ENCODE results near the gene LRRC36. TPM values are rescaled to one million over a fixed set of nuclear protein-coding genes. Genes with fewer than 3 reads are reported as not detected.
A peak's percentile ranks its signal among the peaks of the same experiment; 100 is the strongest.
"Not testable (repeated sequence)": the region's sequence is repeated elsewhere in the genome, so short reads cannot be mapped to it uniquely, and the experiment has no call there.

The LRRC36 gene
- total RNA-seq, 1 experiment from 2014 or later, result 0.46 TPM

DNA sequence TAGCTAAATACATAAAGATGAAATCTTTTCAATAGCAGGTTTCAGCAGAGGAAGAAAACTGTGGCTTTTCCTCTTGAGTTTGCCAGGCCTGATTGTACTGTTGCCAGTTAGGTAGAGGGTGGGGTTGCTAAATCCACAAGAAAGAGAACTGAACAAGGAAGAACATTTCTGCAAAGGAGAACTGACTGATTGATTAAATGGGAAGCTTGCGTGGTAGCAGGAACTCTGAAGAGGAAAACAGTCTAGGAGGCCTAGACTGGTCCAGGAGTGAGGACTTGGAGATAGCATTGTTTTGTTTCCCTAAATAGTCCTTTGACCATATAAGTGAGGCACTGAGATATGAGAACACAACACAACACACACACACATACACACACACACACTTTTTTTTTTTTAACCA, 18.8 kb downstream of the LRRC36 start:
- DNase-seq (ENCODE audit: low spot score), result peak; percentile 40

DNA sequence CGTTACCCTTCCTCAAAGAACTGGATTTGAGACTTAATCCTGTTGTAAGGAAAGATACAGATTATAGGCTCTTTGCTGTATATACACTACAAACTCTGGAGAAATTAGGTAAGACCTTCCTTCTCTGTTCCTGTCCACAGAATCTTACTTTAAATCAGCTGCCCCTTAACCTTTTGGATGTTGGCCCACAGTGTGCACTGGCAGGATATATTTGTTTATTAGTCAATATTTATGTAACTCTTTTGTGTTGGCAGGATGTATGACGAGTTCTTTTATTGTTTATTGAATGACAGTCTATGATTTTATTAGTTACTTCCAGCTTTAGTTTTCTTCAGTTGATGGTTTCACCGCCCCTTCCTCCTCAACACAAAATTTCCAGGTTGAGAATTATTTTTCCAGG, 19.7 kb downstream of the LRRC36 start:
- DNase-seq (ENCODE audit: low spot score), result peak; percentile 48

DNA sequence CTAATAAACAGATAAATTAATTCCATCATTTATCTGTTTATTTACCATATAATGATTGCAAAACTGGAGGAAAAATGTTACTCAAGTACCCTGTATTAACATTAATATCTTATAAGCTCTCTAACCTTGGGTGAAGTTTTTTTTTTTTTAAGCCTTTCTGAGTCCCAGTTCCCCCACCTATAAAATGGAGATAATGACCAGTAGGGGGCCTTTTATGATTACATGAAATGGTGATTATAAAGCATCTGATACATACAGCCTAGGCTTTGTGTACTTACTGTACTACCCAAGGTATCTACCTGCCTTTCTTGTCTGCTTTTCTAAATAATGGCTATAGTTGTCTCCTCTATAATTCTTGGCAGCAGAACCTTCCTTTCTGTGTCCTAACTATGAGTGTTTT, 22.6 kb downstream of the LRRC36 start:
- DNase-seq (ENCODE audit: low spot score), result peak; percentile 71

DNA sequence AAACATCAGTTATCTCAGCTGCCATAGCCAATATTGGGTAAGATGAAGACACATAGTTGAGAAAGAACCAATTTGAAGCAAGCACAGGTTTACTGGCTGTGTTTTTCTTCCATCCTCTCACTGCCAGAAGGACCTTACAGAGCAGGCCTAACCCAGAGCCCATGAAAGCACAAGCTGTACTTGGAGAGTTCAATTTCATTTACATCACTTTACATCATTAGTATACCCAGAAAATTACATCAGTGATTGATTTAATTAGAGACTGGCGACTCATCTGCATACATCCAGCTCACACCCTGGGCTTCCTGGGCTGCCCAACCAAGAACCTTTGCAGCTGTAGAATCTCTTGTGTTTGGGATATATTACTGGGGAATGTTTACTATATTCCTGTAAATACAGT, 23.7 kb downstream of the LRRC36 start:
- DNase-seq (ENCODE audit: low spot score), result no peak

DNA sequence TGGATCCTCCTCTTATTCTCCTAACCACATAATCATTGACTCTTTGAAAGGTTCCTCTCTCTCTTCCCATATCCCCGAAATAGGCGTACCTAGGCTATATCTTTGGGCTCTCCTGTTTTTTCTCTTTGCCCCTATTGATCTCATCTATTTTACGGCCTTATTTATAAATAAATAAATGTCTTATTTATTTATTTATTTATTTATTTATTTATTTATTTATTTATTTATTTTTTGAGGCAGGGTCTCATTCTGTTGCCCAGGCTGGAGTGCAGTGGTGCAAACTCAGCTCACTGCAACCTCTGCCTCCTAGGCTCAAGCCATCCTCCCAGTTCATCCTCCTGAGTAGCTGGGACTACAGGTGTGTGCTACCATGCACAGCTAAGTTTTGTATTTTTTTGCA, 25.8 kb downstream of the LRRC36 start:
- not testable (repeated sequence) for DNase-seq (ENCODE audit: low spot score)

DNA sequence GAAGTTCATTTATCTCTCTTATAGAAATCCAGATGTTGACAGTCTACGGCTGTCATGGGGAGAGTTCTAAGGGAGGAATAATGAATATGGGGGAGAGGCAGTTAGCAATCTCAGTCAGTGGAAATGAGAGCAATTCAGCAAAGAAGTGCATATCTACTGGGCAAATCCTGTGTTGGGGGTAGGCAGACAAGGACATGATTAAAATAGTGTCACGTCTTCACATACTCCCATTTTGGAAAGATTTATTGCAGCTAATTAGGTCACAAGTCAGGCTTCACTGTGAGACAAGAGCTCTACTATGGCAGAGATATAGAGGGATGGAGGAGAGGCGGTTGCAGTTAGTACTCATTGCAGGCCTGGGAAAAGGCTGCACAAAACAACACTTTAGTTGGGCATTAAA, 29.8 kb downstream of the LRRC36 start:
- no peak for DNase-seq (ENCODE audit: low spot score)

DNA sequence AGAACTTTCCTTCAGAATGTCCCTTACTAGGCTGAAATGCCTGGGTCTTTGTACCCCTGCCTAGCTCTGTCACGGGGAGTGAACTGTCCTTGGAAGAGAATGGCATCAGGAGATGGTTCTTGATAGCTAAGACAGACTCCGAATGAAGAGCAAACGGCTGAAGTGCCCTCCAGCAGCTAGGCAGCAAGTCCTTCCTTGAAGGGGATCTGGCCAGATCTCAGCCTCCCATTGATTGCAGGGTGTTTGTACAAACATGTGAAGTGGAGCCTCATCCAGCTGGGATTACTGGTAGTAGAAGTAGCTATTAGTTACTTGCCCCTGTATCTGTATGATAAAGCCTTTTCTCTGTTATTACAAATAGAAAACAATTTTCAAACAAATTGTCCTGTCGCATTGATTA, 30.9 kb downstream of the LRRC36 start:
- no peak for DNase-seq (ENCODE audit: low spot score)

DNA sequence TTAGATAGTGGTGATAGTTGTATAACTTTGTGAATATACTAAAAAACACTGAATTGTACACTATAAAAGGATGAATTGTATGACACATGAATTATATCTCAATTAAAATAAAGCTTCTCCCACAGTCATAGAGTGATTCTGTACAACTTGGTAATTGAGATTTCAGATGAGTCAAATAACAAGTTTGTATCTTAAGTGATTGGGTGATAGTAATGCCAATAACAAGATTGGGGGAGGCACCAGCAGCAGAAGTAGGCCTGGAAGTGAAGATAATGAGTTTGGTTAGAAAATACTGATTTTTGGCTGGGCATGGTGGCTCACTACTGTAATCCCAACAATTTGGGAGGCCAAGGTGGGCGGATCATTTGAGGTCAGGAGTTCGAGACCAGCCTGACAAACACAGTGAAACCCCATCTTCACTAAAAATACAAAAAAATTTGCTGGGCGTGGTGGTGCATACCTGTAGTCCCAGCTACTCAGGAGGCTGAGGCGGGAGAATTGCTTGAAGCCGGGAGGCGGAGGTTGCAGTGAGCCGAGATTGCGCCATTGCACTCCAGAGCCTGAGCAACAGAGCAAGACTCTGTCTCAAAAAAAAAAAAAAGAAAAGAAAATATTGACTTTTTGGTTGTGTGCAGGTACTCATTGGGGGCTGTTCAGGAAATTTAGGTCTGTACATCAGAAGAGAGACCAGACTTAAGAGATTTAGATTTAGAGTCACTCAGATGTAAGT, 33.1 kb downstream of the LRRC36 start:
- not testable (repeated sequence) for DNase-seq (ENCODE audit: low spot score)

DNA sequence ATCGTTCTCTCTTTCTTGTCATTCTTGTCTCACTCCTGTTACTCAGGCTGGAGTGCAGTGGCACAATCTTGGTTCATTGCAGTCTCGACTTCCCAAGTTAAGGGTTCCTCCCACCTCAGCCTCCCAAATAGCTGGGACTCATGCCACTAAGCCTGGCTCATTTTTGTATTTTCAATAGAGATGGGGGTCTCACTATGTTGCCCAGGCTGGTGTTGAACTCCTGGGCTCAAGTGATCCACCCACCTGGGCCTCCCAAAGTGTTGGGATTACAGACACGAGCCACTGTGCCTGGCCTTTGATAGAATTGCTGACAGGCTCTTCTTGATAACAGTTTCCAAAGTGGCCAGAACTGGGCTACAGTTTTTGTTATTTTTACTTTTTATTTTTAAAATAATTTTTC, 34.4 kb downstream of the LRRC36 start:
- no peak for DNase-seq (ENCODE audit: low spot score)

DNA sequence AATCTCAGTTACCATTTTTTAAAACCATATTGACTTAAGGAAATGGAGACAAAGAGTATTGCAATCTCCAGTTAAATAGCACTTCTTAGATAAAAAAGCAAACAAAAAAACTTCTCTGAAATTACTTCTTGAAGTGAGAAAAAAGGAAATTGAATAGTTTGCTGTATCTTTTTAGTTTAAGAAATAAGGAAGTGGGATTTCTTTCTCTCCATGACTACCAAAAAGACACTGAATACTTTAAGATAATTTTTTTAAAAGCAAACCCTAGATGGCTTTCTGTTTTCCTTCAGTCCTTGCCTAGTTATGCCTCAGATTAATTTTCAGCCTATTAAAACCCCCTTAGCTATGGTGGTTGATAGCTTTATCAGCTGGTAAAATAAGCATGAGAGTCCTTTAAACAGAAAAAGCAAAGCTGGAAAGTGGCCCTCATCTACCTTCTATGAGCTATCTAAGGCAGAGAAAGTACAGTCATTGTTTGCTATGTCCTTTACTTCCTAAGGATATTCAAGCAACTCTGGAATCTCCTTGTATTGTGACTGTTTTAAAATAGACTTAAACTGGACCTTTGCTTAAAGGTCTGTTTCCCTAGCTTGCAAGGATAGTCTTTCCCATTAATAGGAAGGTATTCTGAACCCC, 38.1 kb downstream of the LRRC36 start:
- DNase-seq (ENCODE audit: low spot score), result peak; percentile 55

DNA sequence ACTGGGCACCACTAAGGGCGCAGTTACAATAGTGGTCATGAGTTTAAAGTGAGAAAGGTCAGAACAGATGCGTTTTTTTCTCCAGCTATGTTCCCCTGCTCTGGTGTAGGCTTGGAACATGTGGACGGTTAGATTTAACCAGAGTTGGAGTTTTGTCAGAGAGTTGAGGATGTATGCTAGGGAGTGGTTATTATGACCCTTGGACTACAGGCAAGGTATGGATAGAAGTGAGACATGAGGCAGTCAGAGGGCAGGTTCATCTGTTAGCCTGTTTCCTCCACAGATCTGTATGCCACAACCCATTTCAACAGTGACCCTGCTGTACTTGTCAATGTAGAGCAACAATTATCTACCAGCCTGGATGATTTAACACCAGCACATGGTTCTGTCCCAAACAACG, 44.0 kb downstream of the LRRC36 start:
- no peak for DNase-seq (ENCODE audit: low spot score)

DNA sequence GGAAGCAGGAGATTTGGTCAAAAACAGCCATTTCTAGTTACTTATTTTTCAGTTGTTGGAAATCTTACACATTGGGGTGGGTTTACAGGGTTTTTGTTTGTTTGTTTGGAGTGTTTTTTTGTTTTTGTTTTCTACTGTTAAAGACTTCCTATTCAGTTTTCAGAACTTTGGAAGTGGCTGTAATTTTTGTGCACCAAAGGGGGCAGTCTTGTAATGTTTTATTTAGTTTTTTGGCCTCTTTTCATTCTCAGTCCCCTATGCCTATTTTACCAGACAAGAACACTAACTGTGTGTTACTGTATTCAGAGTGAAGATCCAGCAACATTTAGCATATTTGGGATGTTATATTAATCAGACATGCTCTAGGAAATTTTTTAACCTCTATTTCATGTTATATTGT, 46.0 kb downstream of the LRRC36 start:
- no peak for DNase-seq (ENCODE audit: low spot score)

DNA sequence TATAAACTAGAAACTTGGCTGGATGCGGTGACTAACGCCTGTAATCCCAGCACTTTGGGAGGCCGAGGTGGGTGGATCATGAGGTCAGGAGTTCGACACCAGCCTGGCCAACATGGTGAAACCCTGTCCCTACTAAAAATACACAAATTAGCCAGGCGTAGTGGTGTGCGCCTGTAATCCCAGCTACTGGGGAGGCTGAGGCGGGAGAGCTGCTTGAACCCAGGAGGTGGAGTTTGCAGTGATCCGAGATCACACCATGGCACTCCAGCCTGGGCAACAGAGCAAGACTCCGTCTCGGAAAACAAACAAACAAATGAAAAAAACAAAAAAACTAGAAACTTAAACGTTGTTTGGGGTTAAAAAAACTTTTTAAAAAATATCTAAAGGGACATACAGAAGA, 49.4 kb downstream of the LRRC36 start:
- DNase-seq (ENCODE audit: low spot score), result not testable (repeated sequence)

DNA sequence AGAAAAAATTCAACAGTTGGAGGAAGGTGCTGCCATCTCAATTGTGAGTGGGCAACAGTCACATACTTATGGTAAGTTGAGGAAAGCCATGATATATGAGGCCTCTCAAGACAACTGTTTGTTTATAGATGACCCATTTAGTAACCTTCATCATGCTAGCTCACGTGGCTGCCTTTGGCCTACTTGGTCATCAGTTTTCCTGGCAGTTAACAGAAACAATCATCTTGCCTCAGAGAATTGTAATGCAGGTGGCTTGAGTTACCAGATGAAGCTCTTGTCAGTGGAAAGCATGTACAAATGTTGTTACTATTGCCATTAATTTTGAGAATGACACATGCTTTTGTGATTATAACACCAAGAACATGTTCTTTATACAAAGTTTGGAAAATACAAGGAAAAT, 52.0 kb downstream of the LRRC36 start:
- no peak for DNase-seq (ENCODE audit: low spot score)

DNA sequence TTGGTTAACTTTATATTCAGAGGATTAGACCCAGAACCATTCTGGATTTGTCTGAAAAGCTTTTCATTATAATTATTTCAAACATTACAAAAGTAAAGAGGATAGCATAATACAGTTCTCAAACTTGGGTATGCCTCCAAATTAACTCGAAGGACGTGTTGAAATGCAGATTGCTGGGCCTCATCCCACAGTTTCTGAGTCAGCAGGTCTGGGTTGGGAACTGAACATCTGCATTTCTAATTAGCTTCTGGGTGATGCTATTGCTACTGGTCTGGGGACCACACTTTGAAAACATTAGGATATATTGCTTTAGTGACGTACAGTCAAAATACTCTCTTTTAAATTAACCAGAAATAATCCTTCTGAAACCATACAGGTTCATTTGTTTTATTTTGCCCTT, 56.7 kb downstream of the LRRC36 start:
- DNase-seq (ENCODE audit: low spot score), result no peak

DNA sequence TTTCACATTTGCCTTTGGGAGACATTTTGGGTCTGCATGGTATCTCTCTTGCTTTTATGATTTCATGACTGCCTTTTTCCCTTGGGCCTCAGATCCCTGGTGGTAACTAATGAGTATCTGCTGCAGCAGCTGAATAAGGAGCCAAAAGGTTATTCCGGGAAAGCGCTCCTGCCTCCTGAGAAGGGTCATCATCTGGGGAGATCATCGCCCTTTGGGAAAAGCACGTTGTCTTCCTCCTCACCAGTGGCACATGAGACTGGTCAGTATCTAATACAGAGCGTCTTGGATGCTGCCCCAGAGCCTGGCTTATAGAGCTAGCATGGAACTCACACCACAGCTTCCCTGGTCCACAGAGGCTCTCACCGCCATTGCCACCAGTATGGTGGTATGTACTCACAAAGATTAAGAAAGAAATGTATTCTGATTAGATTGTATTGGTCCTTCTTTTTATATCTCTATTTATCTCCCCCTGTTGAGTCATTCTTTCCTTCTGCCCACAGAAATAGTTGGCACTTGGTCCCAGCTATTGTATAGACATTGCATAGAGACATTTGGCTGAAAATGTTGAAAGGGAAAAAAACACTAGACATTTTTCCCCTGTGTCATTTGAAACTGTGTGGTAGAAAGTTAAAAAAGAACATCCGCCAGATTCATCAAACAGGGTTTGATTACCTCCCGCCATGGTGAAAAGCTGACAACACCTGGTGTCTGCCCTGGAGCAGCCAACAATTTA, 58.3 kb downstream of the LRRC36 start:
- no peak for DNase-seq (ENCODE audit: low spot score)

DNA sequence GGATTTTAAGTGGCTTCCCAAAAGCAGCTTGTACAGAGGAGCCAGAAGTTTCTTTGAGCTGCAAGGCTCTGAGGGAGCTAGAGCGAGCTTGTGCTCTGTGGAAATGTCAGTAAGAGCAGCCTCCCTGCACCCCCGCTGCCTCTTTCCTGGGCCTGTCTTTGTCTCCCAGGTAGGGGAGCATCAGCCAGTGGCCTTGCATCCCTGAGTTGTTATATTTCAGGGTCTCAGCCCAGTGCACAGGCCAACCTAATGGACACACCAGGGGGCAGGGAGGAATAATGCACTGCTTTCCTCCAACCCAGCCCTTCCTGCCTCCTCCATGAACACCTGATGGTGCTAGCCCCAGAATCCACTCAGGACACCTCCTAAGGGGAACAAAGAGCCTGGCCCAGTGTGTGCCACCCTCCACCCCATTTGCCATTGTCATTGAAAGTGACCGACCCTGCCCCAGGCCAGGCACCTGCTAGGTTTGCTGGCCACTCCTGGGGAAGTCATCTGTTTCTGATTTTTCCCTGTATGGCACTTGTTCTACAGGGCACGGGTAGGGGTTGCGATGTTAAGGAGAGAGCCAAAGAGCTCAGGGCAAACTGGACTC, 60.3 kb downstream of the LRRC36 start:
- DNase-seq (ENCODE audit: low spot score), result no peak

DNA sequence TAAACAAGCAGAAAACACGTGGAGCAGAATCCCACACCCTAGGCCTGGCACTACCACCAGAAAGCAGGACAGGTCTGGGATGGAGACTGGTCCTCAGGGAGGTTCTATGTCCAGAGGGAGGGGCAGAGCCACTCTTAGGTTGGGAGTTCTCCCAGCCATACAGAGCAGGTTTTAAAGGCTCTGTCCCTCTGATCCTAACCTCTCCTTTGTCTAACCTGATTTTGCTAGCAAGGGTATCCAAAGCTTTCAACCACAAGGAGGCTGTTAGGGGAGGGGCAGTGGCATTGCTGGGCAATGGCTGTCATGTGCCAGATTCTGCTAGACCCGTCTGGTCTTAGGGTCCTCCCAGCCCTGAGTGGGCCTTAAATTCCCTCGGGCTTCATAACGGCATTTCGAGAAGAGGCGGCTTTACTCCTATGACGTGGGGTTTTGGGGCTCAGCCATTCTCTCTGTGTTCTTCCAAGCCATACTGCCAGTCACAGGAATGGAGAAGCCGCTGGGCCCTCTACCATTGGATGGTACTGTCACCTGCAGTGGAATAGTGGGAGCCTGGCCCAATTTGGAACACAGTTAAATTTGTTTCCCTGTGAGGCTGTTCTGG, 61.0 kb downstream of the LRRC36 start:
- no peak for DNase-seq (ENCODE audit: low spot score)

DNA sequence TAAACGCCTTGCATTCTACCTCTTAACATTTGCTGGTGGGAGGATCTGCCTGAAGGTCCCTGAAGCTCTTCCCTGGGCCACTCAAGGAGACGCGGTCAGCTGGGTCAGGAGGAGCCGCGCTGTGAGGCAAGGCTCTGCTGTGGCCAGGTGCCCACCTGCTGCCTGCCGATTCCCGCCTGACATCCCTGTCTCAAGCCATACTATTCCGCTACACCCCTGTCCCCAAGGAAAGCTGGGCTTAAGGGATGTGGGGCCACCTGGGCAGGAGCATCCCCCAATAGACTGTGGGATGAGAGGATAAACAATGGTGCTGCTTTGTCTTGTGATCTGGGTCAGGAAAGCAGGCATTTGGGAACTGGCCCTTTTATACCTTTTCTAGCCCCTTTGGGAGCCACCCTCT, 61.6 kb downstream of the LRRC36 start:
- no peak for DNase-seq (ENCODE audit: low spot score)

DNA sequence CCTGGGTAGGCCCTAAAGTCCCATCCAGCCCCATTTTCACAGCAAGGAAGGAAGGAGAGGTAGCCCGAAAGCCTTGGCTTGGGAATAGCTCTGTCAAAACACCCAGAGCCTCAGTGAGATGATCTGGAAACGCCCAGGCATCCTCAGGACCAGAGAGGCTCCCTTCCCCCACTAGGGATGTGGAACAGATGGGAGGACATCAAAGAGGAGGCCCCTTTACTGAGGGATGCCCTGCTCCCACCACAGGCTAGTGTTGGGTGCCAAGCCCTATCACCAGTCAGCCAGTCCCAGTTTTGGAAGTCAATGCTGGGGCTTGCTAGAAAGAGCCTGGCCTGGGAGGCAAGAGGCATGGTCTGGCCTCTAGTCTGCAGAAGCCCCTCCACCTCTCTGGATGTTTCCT, 62.0 kb downstream of the LRRC36 start:
- DNase-seq (ENCODE audit: low spot score), result no peak

DNA sequence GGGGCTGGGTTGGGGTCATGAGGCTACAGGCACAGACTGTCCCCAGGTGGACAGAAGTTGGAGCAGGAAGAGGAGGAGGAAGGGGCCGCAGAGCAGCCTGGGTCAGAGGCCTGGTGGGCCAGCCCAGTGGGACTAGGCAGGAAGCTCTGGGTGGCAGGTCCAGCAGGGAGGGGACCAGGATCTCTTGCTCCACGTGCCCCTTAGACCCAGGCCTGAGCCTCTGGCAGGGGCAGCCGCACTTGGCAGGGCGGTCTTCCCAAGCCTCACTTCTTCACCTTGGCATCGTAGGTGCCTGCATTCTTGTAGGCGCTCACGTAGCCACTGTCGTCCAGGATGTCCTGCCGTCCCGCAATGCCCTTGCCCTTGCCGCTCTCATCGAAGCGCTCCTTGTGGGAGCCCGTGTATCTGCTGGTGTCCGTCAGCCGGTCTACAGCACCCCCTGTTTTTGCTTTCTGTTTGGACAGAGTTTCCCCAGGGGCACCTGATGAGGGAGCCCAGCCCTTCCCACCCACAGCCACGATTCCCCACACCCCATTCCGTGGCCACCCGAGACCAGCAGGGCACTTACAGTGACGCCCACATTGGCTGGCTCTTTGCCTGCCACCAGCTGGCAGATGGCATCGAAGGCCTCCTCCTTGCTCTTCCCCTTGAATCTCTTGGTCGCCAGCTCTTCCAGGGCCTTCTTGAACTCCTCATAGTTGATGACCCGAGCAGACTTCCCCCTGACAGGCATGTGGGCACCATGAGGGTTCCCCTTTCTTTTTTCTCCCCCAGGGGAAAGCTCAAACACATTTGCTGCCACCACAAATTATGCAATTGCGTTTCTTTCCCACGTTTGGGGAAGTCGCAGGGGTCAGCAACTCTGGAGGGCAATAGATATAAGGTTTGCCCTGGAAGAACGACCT, 63.5 kb downstream of the LRRC36 start:
- DNase-seq (ENCODE audit: low spot score), result no peak

All from HT-29 (cell line).